CD14-positive monocyte (primary cell): Measurements from ENCODE around the gene TOP2A. TPM values are rescaled to one million over a fixed set of nuclear protein-coding genes. Genes with fewer than 3 reads are reported as not detected.

ENCODE experiments used
- DNase-seq, 3 donors: peaks; one replicate each; pipeline ENCODE4 v3.0.0-alpha.2; 2011 to 2022
- H2AFZ ChIP-seq: 2 replicates; pipeline ENCODE4 v1.6.0; 2012; ENCODE audit warnings: mild to moderate bottlenecking, low read depth, low read length, inconsistent platforms; ENCODE audit not compliant: insufficient read depth, poor library complexity, severe bottlenecking
- H3K27ac ChIP-seq, 2 donors: 1 replicate in 1 of 2; 2 replicates in 1 of 2; pipeline ENCODE4 v1.5.1; 2012 to 2013; ENCODE audit warnings: low read length in 2 of 2, control low read depth in 1 of 2, inconsistent platforms in 1 of 2, low read depth in 1 of 2, mild to moderate bottlenecking in 1 of 2
- H3K27me3 ChIP-seq, 2 donors: one replicate each; pipeline versions ENCODE4 v1.6.0 to v1.6.1; 2011 to 2013; ENCODE audit warnings: low read length in 2 of 2; ENCODE audit not compliant: control insufficient read depth in 2 of 2, insufficient read depth in 2 of 2
- H3K36me3 ChIP-seq, 2 donors: replicated peaks in 1 of 2; 1 replicate in 1 of 2; 2 replicates in 1 of 2; pipeline versions ENCODE4 v1.5.1 to v1.6.1; 2012 to 2013; ENCODE audit warnings: low read length in 2 of 2, control low read depth in 1 of 2, inconsistent platforms in 1 of 2, mild to moderate bottlenecking in 1 of 2; ENCODE audit not compliant: insufficient read depth in 2 of 2, control insufficient read depth in 1 of 2
- H3K4me1 ChIP-seq, 2 donors: 1 replicate in 1 of 2; 2 replicates in 1 of 2; pipeline versions ENCODE4 v1.5.1 to v1.6.1; 2012 to 2013; ENCODE audit warnings: low read length in 2 of 2, control low read depth in 1 of 2, inconsistent platforms in 1 of 2, mild to moderate bottlenecking in 1 of 2, moderate library complexity in 1 of 2; ENCODE audit not compliant: insufficient read depth in 2 of 2, control insufficient read depth in 1 of 2
- H3K4me2 ChIP-seq: replicated peaks from 2 replicates; pipeline ENCODE3; 2012; ENCODE audit warnings: low read length, moderate library complexity, mild to moderate bottlenecking; ENCODE audit not compliant: poor library complexity, severe bottlenecking; ENCODE audit errors: extremely low read depth
- H3K4me3 ChIP-seq, 3 experiments: fragments of 200-600 bp in 1 of 3; sonication (generic) in 1 of 3; replicated peaks in 1 of 3; 1 replicate in 2 of 3; 2 replicates in 1 of 3; pipeline ENCODE4 v1.5.1; 2011 to 2013; ENCODE audit warnings: low read length in 3 of 3, mild to moderate bottlenecking in 3 of 3, control low read depth in 2 of 3, low read depth in 2 of 3, inconsistent platforms in 1 of 3, moderate library complexity in 1 of 3
- H3K79me2 ChIP-seq: 2 replicates; pipeline ENCODE4 v1.6.0; 2012; ENCODE audit warnings: mild to moderate bottlenecking, control low read depth, inconsistent platforms, low read length, moderate library complexity; ENCODE audit not compliant: insufficient read depth
- H3K9ac ChIP-seq: 2 replicates; pipeline ENCODE4 v1.6.0; 2017; ENCODE audit warnings: low read length, mild to moderate bottlenecking; ENCODE audit not compliant: insufficient read depth, poor library complexity, severe bottlenecking
- H3K9me3 ChIP-seq, 2 donors: replicated peaks in 1 of 2; 1 replicate in 1 of 2; 2 replicates in 1 of 2; pipeline versions ENCODE4 v1.5.1 to v1.6.1; 2012 to 2013; ENCODE audit warnings: low read length in 2 of 2, control low read depth in 1 of 2; ENCODE audit not compliant: control insufficient read depth in 1 of 2, insufficient read depth in 1 of 2
- H4K20me1 ChIP-seq: 2 replicates; pipeline ENCODE4 v1.6.0; 2012; ENCODE audit warnings: mild to moderate bottlenecking, low read length, control low read depth, moderate library complexity; ENCODE audit not compliant: insufficient read depth
- H3K27ac Mint-ChIP-seq, 7 donors: one replicate each; pipeline ENCODE4 v1.8.0; 2020; ENCODE audit warnings: mild to moderate bottlenecking in 7 of 7, mixed read lengths in 7 of 7, moderate library complexity in 6 of 7, inconsistent platforms in 2 of 7
- H3K27me3 Mint-ChIP-seq, 3 donors: one replicate each; pipeline ENCODE4 v1.8.0; 2021 to 2022; ENCODE audit warnings: low read depth in 3 of 3, mild to moderate bottlenecking in 3 of 3, mixed read lengths in 3 of 3, moderate library complexity in 3 of 3, inconsistent platforms in 1 of 3
- H3K36me3 Mint-ChIP-seq, 2 donors: one replicate each; pipeline ENCODE4 v1.8.0; 2020; ENCODE audit warnings: mixed read lengths in 2 of 2, inconsistent platforms in 1 of 2, mild to moderate bottlenecking in 1 of 2
- H3K4me1 Mint-ChIP-seq: one replicate; pipeline ENCODE4 v1.8.0; 2020; ENCODE audit warnings: mild to moderate bottlenecking, mixed read lengths
- H3K4me3 Mint-ChIP-seq, 2 donors: one replicate each; pipeline ENCODE4 v1.8.0; 2020; ENCODE audit warnings: mild to moderate bottlenecking in 2 of 2, mixed read lengths in 2 of 2, moderate library complexity in 1 of 2
- H3K9me3 Mint-ChIP-seq, 7 donors: one replicate each; pipeline ENCODE4 v1.8.0; 2020 to 2022; ENCODE audit warnings: mixed read lengths in 7 of 7, mild to moderate bottlenecking in 6 of 7, moderate library complexity in 6 of 7, inconsistent platforms in 2 of 7
- whole genome bisulfite sequencing: methylation state at CpG from one replicate; pipeline ENCODE4 v1.1.5; 2013; ENCODE audit warnings: missing lambda C conversion rate; ENCODE audit not compliant: insufficient coverage; 5-methylcytosine and 5-hydroxymethylcytosine counted together
- intact Hi-C, 2 donors: fragments of 100-400 bp; cut with micrococcal nuclease; formaldehyde crosslinking; loops; one replicate each; pipeline versions ENCODE4 v1.15.0 to v1.15.1; 2023
- polyA plus RNA-seq, 3 donors: library from polyadenylated mRNA; depleted of rRNA in 1 of 3; unstranded in 2 of 3; stranded (reverse) in 1 of 3; fragments of 300-500 nt in 2 of 3; fragments of >200 nt in 1 of 3; fragmentation: Illumina TruSeq in 2 of 3; gene quantifications; 1 replicate in 2 of 3; 2 replicates in 1 of 3; pipeline ENCODE4 v1.2.3, GENCODE V29; 2012 to 2021
- TF ChIP-seq, protein P1 (sequence below): fragments of 200-600 bp; IDR thresholded peaks from one replicate; pipeline ENCODE4 v1.8.0; 2022; ENCODE audit warnings: antibody characterized with exemption, mild to moderate bottlenecking

Gene TOP2A
- polyA plus RNA-seq, 3 donors, result 0.01 to 0.94 (median 0.28) TPM

- intact Hi-C loops, result no loop called here
- Histone ChIP-seq H3K27me3 (no peaks in the 10 kb centered on the region), H3K4me1 (peaks cover 0 to 13% of the 10 kb centered on the region in 2 donors), H3K36me3 (no peaks in the 10 kb centered on the region), H3K9ac (no peak overlapping the region), H2AFZ (no peak overlapping the region), H3K27ac (no peak overlapping the region), H3K4me3 (no peak overlapping the region), H4K20me1 (no peaks in the 10 kb centered on the region), H3K4me2 (no peak overlapping the region), H3K9me3 (peaks cover 0 to 12% of the 10 kb centered on the region in 2 donors), H3K79me2 (no peaks in the 10 kb centered on the region)
- peaks cover 1 to 9% (median 6%) of the 10 kb centered on the region in 3 donors for H3K27me3 Mint-ChIP-seq
- DNase-seq, result no peak
- H3K9me3 Mint-ChIP-seq, result peaks cover 6 to 27% (median 18%) of the 10 kb centered on the region in 7 donors
- H3K4me1 Mint-ChIP-seq, result peaks cover 29% of the 10 kb centered on the region
- TF ChIP-seq, protein P1, sequence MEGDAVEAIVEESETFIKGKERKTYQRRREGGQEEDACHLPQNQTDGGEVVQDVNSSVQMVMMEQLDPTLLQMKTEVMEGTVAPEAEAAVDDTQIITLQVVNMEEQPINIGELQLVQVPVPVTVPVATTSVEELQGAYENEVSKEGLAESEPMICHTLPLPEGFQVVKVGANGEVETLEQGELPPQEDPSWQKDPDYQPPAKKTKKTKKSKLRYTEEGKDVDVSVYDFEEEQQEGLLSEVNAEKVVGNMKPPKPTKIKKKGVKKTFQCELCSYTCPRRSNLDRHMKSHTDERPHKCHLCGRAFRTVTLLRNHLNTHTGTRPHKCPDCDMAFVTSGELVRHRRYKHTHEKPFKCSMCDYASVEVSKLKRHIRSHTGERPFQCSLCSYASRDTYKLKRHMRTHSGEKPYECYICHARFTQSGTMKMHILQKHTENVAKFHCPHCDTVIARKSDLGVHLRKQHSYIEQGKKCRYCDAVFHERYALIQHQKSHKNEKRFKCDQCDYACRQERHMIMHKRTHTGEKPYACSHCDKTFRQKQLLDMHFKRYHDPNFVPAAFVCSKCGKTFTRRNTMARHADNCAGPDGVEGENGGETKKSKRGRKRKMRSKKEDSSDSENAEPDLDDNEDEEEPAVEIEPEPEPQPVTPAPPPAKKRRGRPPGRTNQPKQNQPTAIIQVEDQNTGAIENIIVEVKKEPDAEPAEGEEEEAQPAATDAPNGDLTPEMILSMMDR, result no peak
- H3K27ac Mint-ChIP-seq, result peak overlapping the region in 2 of 7 donors; percentile 22 to 49
- H3K36me3 Mint-ChIP-seq, result peaks cover 3 to 6% of the 10 kb centered on the region in 2 donors
- 100% methylated on average over 1 of the region's 2 CpGs for WGBS
- no peak overlapping the region for H3K4me3 Mint-ChIP-seq
These were observed 45.7 kb downstream of the TOP2A start for GRCh38 chr17:40372031-40372430.

DNA sequence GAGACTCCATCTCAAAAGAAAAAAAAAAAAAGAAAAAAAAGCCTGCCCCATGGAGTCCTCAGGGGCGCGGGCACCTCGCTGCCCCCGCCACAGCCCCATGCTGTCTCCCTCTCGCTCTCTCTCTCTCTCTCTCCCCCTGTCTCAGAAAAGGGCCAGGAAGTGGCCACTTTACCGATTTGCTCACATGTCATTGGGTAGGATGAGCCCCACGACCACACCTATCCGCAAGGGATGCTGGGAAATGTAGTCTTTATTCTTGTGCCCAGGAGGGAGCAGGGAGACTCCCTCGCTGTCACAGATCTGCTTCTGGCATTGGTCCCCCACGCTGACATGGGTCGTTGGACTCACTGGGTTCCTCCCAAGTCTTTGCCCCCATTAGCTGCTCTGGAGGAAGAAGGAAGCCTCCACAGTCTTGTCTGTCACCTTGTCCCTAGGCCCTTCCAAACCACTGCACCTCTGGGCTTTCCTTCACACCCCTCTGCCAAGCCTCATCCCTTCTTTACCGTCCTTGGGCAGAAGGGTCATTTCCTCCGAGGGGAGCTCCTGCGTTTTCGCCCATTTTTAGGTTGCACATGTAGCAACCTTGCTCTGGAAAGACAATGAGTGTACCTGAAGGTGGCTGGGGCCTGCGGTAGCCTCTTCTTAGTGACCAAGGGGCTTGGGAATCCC is 46.3 kb downstream of the TOP2A start:
- H2AFZ ChIP-seq, result peak overlapping the region; percentile 21

More for the DNA sequence above, 46.3 kb downstream of the TOP2A start:
- H3K79me2 ChIP-seq, result no peaks in the 10 kb centered on the region
- intact Hi-C loops, result no loop called here
- H3K4me3 ChIP-seq, result no peak overlapping the region
- WGBS, result 92% methylated on average over 9 of the region's 16 CpGs
- TF ChIP-seq, protein P1, result no peak
- H3K27ac ChIP-seq, result no peak overlapping the region
- H3K9ac ChIP-seq, result no peak overlapping the region
- H3K36me3 ChIP-seq, result no peaks in the 10 kb centered on the region
- H4K20me1 ChIP-seq, result no peaks in the 10 kb centered on the region
- H3K4me2 ChIP-seq, result no peak overlapping the region
- H3K27me3 Mint-ChIP-seq, result peaks cover 1 to 5% (median 3%) of the 10 kb centered on the region in 3 donors
- peaks cover 0 to 13% of the 10 kb centered on the region in 2 donors for H3K4me1 ChIP-seq
- peaks cover 26% of the 10 kb centered on the region for H3K4me1 Mint-ChIP-seq
- H3K27me3 ChIP-seq, result no peaks in the 10 kb centered on the region
- H3K4me3 Mint-ChIP-seq, result no peak overlapping the region
- peak overlapping the region in 2 of 7 donors; percentile 8 to 15 for H3K27ac Mint-ChIP-seq
- H3K9me3 ChIP-seq, result peaks cover 0 to 12% of the 10 kb centered on the region in 2 donors
- peak in 1 of 3 donors; percentile 12 for DNase-seq
- peaks cover 1 to 24% (median 13%) of the 10 kb centered on the region in 7 donors for H3K9me3 Mint-ChIP-seq
- H3K36me3 Mint-ChIP-seq, result peaks cover 3 to 6% of the 10 kb centered on the region in 2 donors
